ENCODE results near the gene NDUFA11. TPM values are rescaled to one million over a fixed set of nuclear protein-coding genes. Genes with fewer than 3 reads are reported as not detected.

Gene NDUFA11
- total RNA-seq, 2 experiments from 2014 or later = 94.3 to 96.7 TPM

GRCh38 chr19:5864725-5865486 is 38.7 kb downstream of the NDUFA11 start:
- H3K36me3 Mint-ChIP-seq (ENCODE audit: low read depth) = no peaks in the 10 kb centered on the region
- ChIA-PET POLR2A (no interaction called here), CTCF (no interaction called here)
- intact Hi-C loops (cut with DNase I, micrococcal nuclease) = no loop called here
- no peaks in the 10 kb centered on the region for H3K4me1 Mint-ChIP-seq (ENCODE audit: low read depth)
- Histone ChIP-seq H3K9me3 (ENCODE audit: control insufficient read depth in 1 of 2, insufficient read depth in 1 of 2, low read length in 2 of 2) (no peaks in the 10 kb centered on the region), H3K27ac (ENCODE audit: low read depth in 1 of 2, low read length in 2 of 2) (no peak overlapping the region), H3K4me1 (ENCODE audit: insufficient read depth, low read length) (no peaks in the 10 kb centered on the region), H3K4me3 (ENCODE audit: low read length) (no peak overlapping the region), H3K27me3 (ENCODE audit: control insufficient read depth in 1 of 2, insufficient read depth in 2 of 2, low read length in 2 of 2) (no peaks in the 10 kb centered on the region), H3K36me3 (ENCODE audit: insufficient read depth, low read length) (no peaks in the 10 kb centered on the region)
- H3K27ac Mint-ChIP-seq = no peak overlapping the region
- H3K4me3 Mint-ChIP-seq = no peak overlapping the region
- DNase-seq = no peak
- ATAC-seq (ENCODE audit: poor library complexity) = no peak
- no peak for TF ChIP-seq CTCF (IDR thresholded peaks at IDR 0.05)
- H3K27me3 Mint-ChIP-seq = peaks cover 12% of the 10 kb centered on the region
- no peaks in the 10 kb centered on the region for H3K9me3 Mint-ChIP-seq

- H3K36me3 Mint-ChIP-seq (ENCODE audit: low read depth) = no peaks in the 10 kb centered on the region
Measured at GRCh38 chr19:5864013-5864720, 39.4 kb downstream of the NDUFA11 start.

GRCh38 chr19:5863030-5863665 is 40.4 kb downstream of the NDUFA11 start:
- Histone ChIP-seq H3K4me3 (ENCODE audit: low read length) (no peak overlapping the region), H3K36me3 (ENCODE audit: insufficient read depth, low read length) (no peaks in the 10 kb centered on the region), H3K27ac (ENCODE audit: low read depth in 1 of 2, low read length in 2 of 2) (no peak overlapping the region), H3K9me3 (ENCODE audit: control insufficient read depth in 1 of 2, insufficient read depth in 1 of 2, low read length in 2 of 2) (no peaks in the 10 kb centered on the region), H3K4me1 (ENCODE audit: insufficient read depth, low read length) (no peaks in the 10 kb centered on the region), H3K27me3 (ENCODE audit: control insufficient read depth in 1 of 2, insufficient read depth in 2 of 2, low read length in 2 of 2) (no peaks in the 10 kb centered on the region)
- Mint-ChIP-seq H3K27ac (no peak overlapping the region), H3K36me3 (ENCODE audit: low read depth) (no peaks in the 10 kb centered on the region), H3K4me3 (no peak overlapping the region), H3K4me1 (ENCODE audit: low read depth) (no peaks in the 10 kb centered on the region), H3K9me3 (no peaks in the 10 kb centered on the region), H3K27me3 (peaks cover 12% of the 10 kb centered on the region)
- POLR2A ChIA-PET = no interaction called here
- TF ChIP-seq CTCF (IDR thresholded peaks at IDR 0.05) = no peak
- intact Hi-C loops (cut with DNase I, micrococcal nuclease) = no loop called here
- ATAC-seq (ENCODE audit: poor library complexity) (no peak), DNase-seq (no peak)
- CTCF ChIA-PET = no interaction called here

More at GRCh38 chr19:5864013-5864720, 39.4 kb downstream of the NDUFA11 start:
- Histone ChIP-seq H3K36me3 (ENCODE audit: insufficient read depth, low read length) (no peaks in the 10 kb centered on the region), H3K4me3 (ENCODE audit: low read length) (no peak overlapping the region), H3K4me1 (ENCODE audit: insufficient read depth, low read length) (no peaks in the 10 kb centered on the region), H3K27ac (ENCODE audit: low read depth in 1 of 2, low read length in 2 of 2) (no peak overlapping the region), H3K27me3 (ENCODE audit: control insufficient read depth in 1 of 2, insufficient read depth in 2 of 2, low read length in 2 of 2) (no peaks in the 10 kb centered on the region), H3K9me3 (ENCODE audit: control insufficient read depth in 1 of 2, insufficient read depth in 1 of 2, low read length in 2 of 2) (no peaks in the 10 kb centered on the region)
- ATAC-seq (ENCODE audit: poor library complexity) = no peak
- POLR2A ChIA-PET = no interaction called here
- intact Hi-C loops (cut with DNase I, micrococcal nuclease) = no loop called here
- Mint-ChIP-seq H3K4me3 (no peak overlapping the region), H3K27me3 (peaks cover 12% of the 10 kb centered on the region), H3K27ac (no peak overlapping the region), H3K4me1 (ENCODE audit: low read depth) (no peaks in the 10 kb centered on the region), H3K9me3 (no peaks in the 10 kb centered on the region)
- DNase-seq = no peak
- CTCF ChIA-PET = no interaction called here
- no peak for TF ChIP-seq CTCF (IDR thresholded peaks at IDR 0.05)
